ENCODE measurements around the gene SFXN5. TPM values are rescaled to one million over a fixed set of nuclear protein-coding genes. Genes with fewer than 3 reads are reported as not detected.
A peak's percentile ranks its signal among the peaks of the same experiment; 100 is the strongest.

SFXN5 gene
- total RNA-seq, 6 experiments from 2014 or later, result 10.2 to 17.0 (median 14.7) TPM

GRCh38 chr2:72985891-72986683, 85.4 kb downstream of the SFXN5 start:
- Mint-ChIP-seq H3K27ac (no peak overlapping the region), H3K4me3 (no peak overlapping the region), H3K4me1 (ENCODE audit: low read depth) (peaks cover 26% of the 10 kb centered on the region), H3K9me3 (no peaks in the 10 kb centered on the region), H3K36me3 (ENCODE audit: low read depth) (peaks cover 14% of the 10 kb centered on the region; the same call in 1 of the 2 replicates), H3K27me3 (ENCODE audit: insufficient read depth) (peaks cover 1% of the 10 kb centered on the region)
- no peak for DNase-seq
- no peak for TF ChIP-seq CTCF (IDR thresholded peaks at IDR 0.05)

GRCh38 chr2:72985136-72985535, 86.4 kb downstream of the SFXN5 start:
- peaks cover 1% of the 10 kb centered on the region for H3K27me3 Mint-ChIP-seq (ENCODE audit: insufficient read depth)
- no peak for DNase-seq
- H3K4me3 Mint-ChIP-seq, result no peak overlapping the region

GRCh38 chr2:72984172-72984671, 87.3 kb downstream of the SFXN5 start:
- peaks cover 25% of the 10 kb centered on the region for H3K4me1 Mint-ChIP-seq (ENCODE audit: low read depth)

More at GRCh38 chr2:72985136-72985535, 86.4 kb downstream of the SFXN5 start:
- no peak for TF ChIP-seq CTCF (IDR thresholded peaks at IDR 0.05)
- Mint-ChIP-seq H3K36me3 (ENCODE audit: low read depth) (peaks cover 14% of the 10 kb centered on the region; the same call in 1 of the 2 replicates), H3K27ac (no peak overlapping the region), H3K4me1 (ENCODE audit: low read depth) (peaks cover 28% of the 10 kb centered on the region), H3K9me3 (no peaks in the 10 kb centered on the region)

GRCh38 chr2:72983500-72984161, 87.9 kb downstream of the SFXN5 start:
- H3K27ac Mint-ChIP-seq, result no peak overlapping the region
- no peak for TF ChIP-seq CTCF (IDR thresholded peaks at IDR 0.05)
- H3K4me3 Mint-ChIP-seq, result no peak overlapping the region
- no peak for DNase-seq
- peaks cover 25% of the 10 kb centered on the region for H3K4me1 Mint-ChIP-seq (ENCODE audit: low read depth)
- no peaks in the 10 kb centered on the region for H3K9me3 Mint-ChIP-seq
- H3K27me3 Mint-ChIP-seq (ENCODE audit: insufficient read depth), result peaks cover 1% of the 10 kb centered on the region
- H3K36me3 Mint-ChIP-seq (ENCODE audit: low read depth), result peaks cover 14% of the 10 kb centered on the region; the same call in 1 of the 2 replicates

More at GRCh38 chr2:72984172-72984671, 87.3 kb downstream of the SFXN5 start:
- no peak for TF ChIP-seq CTCF (IDR thresholded peaks at IDR 0.05)
- no peaks in the 10 kb centered on the region for H3K9me3 Mint-ChIP-seq
- peaks cover 14% of the 10 kb centered on the region; the same call in 1 of the 2 replicates for H3K36me3 Mint-ChIP-seq (ENCODE audit: low read depth)
- no peak overlapping the region for H3K27ac Mint-ChIP-seq
- peaks cover 1% of the 10 kb centered on the region for H3K27me3 Mint-ChIP-seq (ENCODE audit: insufficient read depth)
- DNase-seq, result no peak
- H3K4me3 Mint-ChIP-seq, result no peak overlapping the region

GRCh38 chr2:72982781-72983499, 88.6 kb downstream of the SFXN5 start:
- H3K36me3 Mint-ChIP-seq (ENCODE audit: low read depth), result peaks cover 14% of the 10 kb centered on the region; the same call in 1 of the 2 replicates
- H3K27ac Mint-ChIP-seq, result 0 out of 2 replicates have a peak overlapping the region, but pooled peaks have one; percentile 29
- TF ChIP-seq CTCF (IDR thresholded peaks at IDR 0.05), result no peak
- DNase-seq, result no peak
- no peak overlapping the region for H3K4me3 Mint-ChIP-seq
- H3K4me1 Mint-ChIP-seq (ENCODE audit: low read depth), result peaks cover 25% of the 10 kb centered on the region
- H3K9me3 Mint-ChIP-seq, result no peaks in the 10 kb centered on the region
- peaks cover 1% of the 10 kb centered on the region for H3K27me3 Mint-ChIP-seq (ENCODE audit: insufficient read depth)
